ENCODE data around the gene NT5DC3. TPM values are rescaled to one million over a fixed set of nuclear protein-coding genes. Genes with fewer than 3 reads are reported as not detected.
A peak's percentile ranks its signal among the peaks of the same experiment; 100 is the strongest.

The NT5DC3 gene
- total and polyA plus RNA-seq, 2 donors: 13.1 to 21.4 TPM

GRCh38 chr12:103875666-103876065 is 34.6 kb upstream of the NT5DC3 start:
- Histone ChIP-seq H3K36me3 (ENCODE audit: insufficient read depth) (no peaks in the 10 kb centered on the region), H3K27ac (ENCODE audit: low read depth) (no peak overlapping the region), H3K4me1 (ENCODE audit: insufficient read depth) (no peaks in the 10 kb centered on the region), H3K4me3 (ENCODE audit: low read depth, low read length) (no peak overlapping the region)
- no peak for DNase-seq (ENCODE audit: extremely low spot score)
- 0% methylated on average over 1 of the region's 1 CpG for WGBS

GRCh38 chr12:103868215-103868614 is 27.2 kb upstream of the NT5DC3 start:
- DNase-seq (ENCODE audit: extremely low spot score): no peak
- Histone ChIP-seq H3K4me1 (ENCODE audit: insufficient read depth) (no peaks in the 10 kb centered on the region), H3K27ac (ENCODE audit: low read depth) (no peak overlapping the region), H3K36me3 (ENCODE audit: insufficient read depth) (no peaks in the 10 kb centered on the region), H3K4me3 (ENCODE audit: low read depth, low read length) (no peak overlapping the region)

- no peak overlapping the region for H3K27ac ChIP-seq (ENCODE audit: low read depth)
- no peaks in the 10 kb centered on the region for H3K36me3 ChIP-seq (ENCODE audit: insufficient read depth)
- H3K4me3 ChIP-seq (ENCODE audit: low read depth, low read length): no peak overlapping the region
- 74% methylated on average over 2 of the region's 2 CpGs for WGBS
- H3K4me1 ChIP-seq (ENCODE audit: insufficient read depth): no peaks in the 10 kb centered on the region
- no peak for DNase-seq (ENCODE audit: extremely low spot score)
Observed at GRCh38 chr12:103865151-103865730, 24.2 kb upstream of the NT5DC3 start.

- Histone ChIP-seq H3K27ac (ENCODE audit: low read depth) (no peak overlapping the region), H3K4me1 (ENCODE audit: insufficient read depth) (no peaks in the 10 kb centered on the region), H3K36me3 (ENCODE audit: insufficient read depth) (no peaks in the 10 kb centered on the region), H3K4me3 (ENCODE audit: low read depth, low read length) (no peak overlapping the region)
- no peak for DNase-seq (ENCODE audit: extremely low spot score)
- 93% methylated on average over 6 of the region's 6 CpGs for WGBS
Observed at GRCh38 chr12:103864710-103865109, 23.7 kb upstream of the NT5DC3 start.

- Histone ChIP-seq H3K4me3 (ENCODE audit: low read depth, low read length) (no peak overlapping the region), H3K4me1 (ENCODE audit: insufficient read depth) (no peaks in the 10 kb centered on the region), H3K27ac (ENCODE audit: low read depth) (no peak overlapping the region), H3K36me3 (ENCODE audit: insufficient read depth) (no peaks in the 10 kb centered on the region)
- DNase-seq (ENCODE audit: extremely low spot score): peak; percentile 66
- 32% methylated on average over 10 of the region's 10 CpGs for WGBS
Observed at GRCh38 chr12:103858953-103859601, 18.0 kb upstream of the NT5DC3 start.

- Histone ChIP-seq H3K4me1 (ENCODE audit: insufficient read depth) (no peaks in the 10 kb centered on the region), H3K27ac (ENCODE audit: low read depth) (no peak overlapping the region)
- 96% methylated on average over 8 of the region's 8 CpGs for WGBS
Observed at GRCh38 chr12:103858335-103858734, 17.3 kb upstream of the NT5DC3 start.

GRCh38 chr12:103857164-103857563 is 16.1 kb upstream of the NT5DC3 start:
- no peak overlapping the region for H3K27ac ChIP-seq (ENCODE audit: low read depth)
- H3K4me1 ChIP-seq (ENCODE audit: insufficient read depth): no peaks in the 10 kb centered on the region
- H3K4me3 ChIP-seq (ENCODE audit: low read depth, low read length): no peak overlapping the region
- DNase-seq (ENCODE audit: extremely low spot score): no peak
- WGBS: 48% methylated on average over 2 of the region's 2 CpGs
- H3K36me3 ChIP-seq (ENCODE audit: insufficient read depth): no peaks in the 10 kb centered on the region

More at GRCh38 chr12:103858335-103858734, 17.3 kb upstream of the NT5DC3 start:
- H3K4me3 ChIP-seq (ENCODE audit: low read depth, low read length): no peak overlapping the region
- no peaks in the 10 kb centered on the region for H3K36me3 ChIP-seq (ENCODE audit: insufficient read depth)
- DNase-seq (ENCODE audit: extremely low spot score): no peak

GRCh38 chr12:103855896-103856657 is 15.0 kb upstream of the NT5DC3 start:
- Histone ChIP-seq H3K4me1 (ENCODE audit: insufficient read depth) (no peaks in the 10 kb centered on the region), H3K36me3 (ENCODE audit: insufficient read depth) (no peaks in the 10 kb centered on the region), H3K4me3 (ENCODE audit: low read depth, low read length) (no peak overlapping the region), H3K27ac (ENCODE audit: low read depth) (no peak overlapping the region)
- 82% methylated on average over 8 of the region's 8 CpGs for WGBS
- DNase-seq (ENCODE audit: extremely low spot score): no peak

- no peaks in the 10 kb centered on the region for H3K36me3 ChIP-seq (ENCODE audit: insufficient read depth)
- H3K4me1 ChIP-seq (ENCODE audit: insufficient read depth): no peaks in the 10 kb centered on the region
- H3K27ac ChIP-seq (ENCODE audit: low read depth): no peak overlapping the region
- 54% methylated on average over 8 of the region's 8 CpGs for WGBS
- H3K4me3 ChIP-seq (ENCODE audit: low read depth, low read length): no peak overlapping the region
- no peak for DNase-seq (ENCODE audit: extremely low spot score)
Observed at GRCh38 chr12:103855036-103855712, 14.1 kb upstream of the NT5DC3 start.

GRCh38 chr12:103854372-103854973 is 13.4 kb upstream of the NT5DC3 start:
- Histone ChIP-seq H3K4me1 (ENCODE audit: insufficient read depth) (no peaks in the 10 kb centered on the region), H3K36me3 (ENCODE audit: insufficient read depth) (no peaks in the 10 kb centered on the region), H3K4me3 (ENCODE audit: low read depth, low read length) (no peak overlapping the region), H3K27ac (ENCODE audit: low read depth) (no peak overlapping the region)
- no peak for DNase-seq (ENCODE audit: extremely low spot score)
- 89% methylated on average over 6 of the region's 6 CpGs for WGBS

GRCh38 chr12:103852498-103852997 is 11.5 kb upstream of the NT5DC3 start:
- Histone ChIP-seq H3K4me3 (ENCODE audit: low read depth, low read length) (no peak overlapping the region), H3K4me1 (ENCODE audit: insufficient read depth) (no peaks in the 10 kb centered on the region), H3K36me3 (ENCODE audit: insufficient read depth) (no peaks in the 10 kb centered on the region), H3K27ac (ENCODE audit: low read depth) (no peak overlapping the region)
- WGBS: 39% methylated on average over 3 of the region's 3 CpGs
- peak; percentile 66 for DNase-seq (ENCODE audit: extremely low spot score)

- no peaks in the 10 kb centered on the region for H3K36me3 ChIP-seq (ENCODE audit: insufficient read depth)
- H3K4me3 ChIP-seq (ENCODE audit: low read depth, low read length): no peak overlapping the region
- no peak for DNase-seq (ENCODE audit: extremely low spot score)
- no peaks in the 10 kb centered on the region for H3K4me1 ChIP-seq (ENCODE audit: insufficient read depth)
- 63% methylated on average over 1 of the region's 1 CpG for WGBS
- no peak overlapping the region for H3K27ac ChIP-seq (ENCODE audit: low read depth)
Observed at GRCh38 chr12:103851127-103851526, 10.1 kb upstream of the NT5DC3 start.

GRCh38 chr12:103850429-103850828 is 9.4 kb upstream of the NT5DC3 start:
- no peaks in the 10 kb centered on the region for H3K4me1 ChIP-seq (ENCODE audit: insufficient read depth)
- no peaks in the 10 kb centered on the region for H3K36me3 ChIP-seq (ENCODE audit: insufficient read depth)
- WGBS: 88% methylated on average over 1 of the region's 1 CpG
- DNase-seq (ENCODE audit: extremely low spot score): no peak
- no peak overlapping the region for H3K4me3 ChIP-seq (ENCODE audit: low read depth, low read length)
- H3K27ac ChIP-seq (ENCODE audit: low read depth): no peak overlapping the region
